Breast epithelium (tissue), 4 donors: Measurements from ENCODE around the gene OR8B2. TPM values are rescaled to one million over a fixed set of nuclear protein-coding genes. Genes with fewer than 3 reads are reported as not detected.

Experiments
- DNase-seq, 2 donors: peaks; one replicate each; pipeline ENCODE4 v3.0.0-alpha.2; 2019; ENCODE audit warnings: low spot score in 2 of 2
- H3K27ac ChIP-seq, 2 donors: fragments of 200-600 bp; sonication (generic) in 1 of 2; one replicate each; pipeline ENCODE4 v1.5.1; 2016 to 2019; ENCODE audit warnings: mild to moderate bottlenecking in 1 of 2
- H3K27me3 ChIP-seq, 2 donors: fragments of 200-600 bp; sonication (generic) in 1 of 2; one replicate each; pipeline versions ENCODE4 v1.5.1 to v1.6.0; 2017 to 2019; ENCODE audit warnings: control low read depth in 1 of 2, mild to moderate bottlenecking in 1 of 2
- H3K36me3 ChIP-seq: fragments of 200-600 bp; one replicate; pipeline ENCODE4 v1.5.1; 2019
- H3K4me1 ChIP-seq, 2 donors: fragments of 200-600 bp; sonication (generic); one replicate each; pipeline ENCODE4 v1.5.1; 2016 to 2019; ENCODE audit warnings: control low read depth in 1 of 2
- H3K4me3 ChIP-seq, 3 donors: fragments of 200-600 bp; sonication (generic); 1 replicate in 2 of 3; 2 replicates in 1 of 3; pipeline ENCODE4 v1.5.1; 2016 to 2019; ENCODE audit warnings: mild to moderate bottlenecking in 3 of 3, moderate library complexity in 2 of 3
- H3K9me3 ChIP-seq, 2 donors: fragments of 200-600 bp; sonication (generic) in 1 of 2; one replicate each; pipeline ENCODE4 v1.5.1; 2016 to 2019; ENCODE audit warnings: control low read depth in 1 of 2
- POLR2A ChIP-seq: fragments of 450-650 bp; IDR thresholded peaks from one replicate; pipeline ENCODE4 v1.6.1; 2016; ENCODE audit warnings: antibody characterized with exemption, mild to moderate bottlenecking, moderate library complexity
- POLR2AphosphoS5 ChIP-seq, 3 donors: sonication (generic); formaldehyde crosslinking; IDR thresholded peaks; one replicate each; pipeline ENCODE4 v1.6.1; 2017; ENCODE audit warnings: antibody characterized with exemption in 3 of 3
- intact Hi-C: fragments of 100-400 bp; cut with DNase I; formaldehyde crosslinking; loops from one replicate; pipeline ENCODE4 v1.15.1; 2023; ENCODE audit warnings: low total_unique reads
- total RNA-seq, 3 donors: library from RNA; depleted of rRNA; stranded (reverse); fragments of >200 nt; gene quantifications; one replicate each; pipeline ENCODE4 v1.1.0, GENCODE V29; 2016
- TF ChIP-seq, protein P1 (sequence below), 3 donors: fragments of 450-650 bp; IDR thresholded peaks; one replicate each; pipeline ENCODE4 v1.5.1; 2016 to 2017; ENCODE audit warnings: antibody characterized with exemption in 3 of 3, mild to moderate bottlenecking in 3 of 3, moderate library complexity in 3 of 3

The OR8B2 gene
- total RNA-seq, 3 donors from 2014 or later: not detected

DNA sequence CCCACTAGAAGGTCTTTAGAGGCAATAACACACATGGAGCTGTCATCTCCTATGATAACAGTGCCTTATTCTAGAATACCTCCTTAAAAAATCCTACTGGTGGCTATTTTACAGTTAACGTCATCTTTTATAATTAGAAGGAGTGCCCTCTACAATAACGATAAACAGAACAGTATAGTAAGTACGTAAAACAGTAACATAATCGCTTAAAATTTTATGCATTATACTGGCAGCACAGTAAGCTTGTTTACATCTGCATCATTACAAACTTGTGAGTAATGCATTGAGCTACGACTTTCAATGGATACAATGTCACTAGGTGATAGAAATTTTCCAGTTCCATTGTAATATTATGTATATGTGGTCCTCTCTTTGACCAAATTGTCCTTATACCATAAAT, 40.0 kb downstream of the OR8B2 start:
- Histone ChIP-seq H3K4me3 (no peak overlapping the region), H3K27me3 (no peaks in the 10 kb centered on the region), H3K9me3 (peaks cover 0 to 5% of the 10 kb centered on the region in 2 donors), H3K36me3 (no peaks in the 10 kb centered on the region), H3K27ac (no peak overlapping the region), H3K4me1 (no peaks in the 10 kb centered on the region)
- TF ChIP-seq POLR2AphosphoS5 (IDR thresholded peaks at IDR 0.05) (no peak), POLR2A (no peak)
- TF ChIP-seq, protein P1, sequence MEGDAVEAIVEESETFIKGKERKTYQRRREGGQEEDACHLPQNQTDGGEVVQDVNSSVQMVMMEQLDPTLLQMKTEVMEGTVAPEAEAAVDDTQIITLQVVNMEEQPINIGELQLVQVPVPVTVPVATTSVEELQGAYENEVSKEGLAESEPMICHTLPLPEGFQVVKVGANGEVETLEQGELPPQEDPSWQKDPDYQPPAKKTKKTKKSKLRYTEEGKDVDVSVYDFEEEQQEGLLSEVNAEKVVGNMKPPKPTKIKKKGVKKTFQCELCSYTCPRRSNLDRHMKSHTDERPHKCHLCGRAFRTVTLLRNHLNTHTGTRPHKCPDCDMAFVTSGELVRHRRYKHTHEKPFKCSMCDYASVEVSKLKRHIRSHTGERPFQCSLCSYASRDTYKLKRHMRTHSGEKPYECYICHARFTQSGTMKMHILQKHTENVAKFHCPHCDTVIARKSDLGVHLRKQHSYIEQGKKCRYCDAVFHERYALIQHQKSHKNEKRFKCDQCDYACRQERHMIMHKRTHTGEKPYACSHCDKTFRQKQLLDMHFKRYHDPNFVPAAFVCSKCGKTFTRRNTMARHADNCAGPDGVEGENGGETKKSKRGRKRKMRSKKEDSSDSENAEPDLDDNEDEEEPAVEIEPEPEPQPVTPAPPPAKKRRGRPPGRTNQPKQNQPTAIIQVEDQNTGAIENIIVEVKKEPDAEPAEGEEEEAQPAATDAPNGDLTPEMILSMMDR (IDR thresholded peaks at IDR 0.05): no peak
- intact Hi-C loops: no loop called here
- DNase-seq: no peak

DNA sequence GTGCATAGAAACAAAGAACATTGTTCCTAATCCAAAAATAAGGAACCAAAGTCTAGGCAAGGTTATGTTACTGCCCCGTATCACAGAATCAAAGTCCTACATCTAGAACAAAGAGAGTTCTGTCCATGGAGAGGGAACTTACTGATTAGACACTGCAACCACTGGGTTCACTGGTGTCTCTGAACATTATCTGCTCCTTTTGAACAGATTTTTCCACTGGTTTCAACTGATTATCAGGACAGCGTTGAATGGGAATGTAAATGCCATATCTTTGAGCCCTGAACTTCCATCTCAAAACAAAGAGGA, 44.2 kb downstream of the OR8B2 start:
- Histone ChIP-seq H3K4me1 (no peaks in the 10 kb centered on the region), H3K27me3 (no peaks in the 10 kb centered on the region), H3K27ac (no peak overlapping the region), H3K4me3 (no peak overlapping the region), H3K36me3 (no peaks in the 10 kb centered on the region), H3K9me3 (no peaks in the 10 kb centered on the region)
- DNase-seq: no peak
- intact Hi-C loops: no loop called here
- TF ChIP-seq, protein P1 (IDR thresholded peaks at IDR 0.05): no peak
- TF ChIP-seq POLR2A (no peak), POLR2AphosphoS5 (IDR thresholded peaks at IDR 0.05) (no peak)

DNA sequence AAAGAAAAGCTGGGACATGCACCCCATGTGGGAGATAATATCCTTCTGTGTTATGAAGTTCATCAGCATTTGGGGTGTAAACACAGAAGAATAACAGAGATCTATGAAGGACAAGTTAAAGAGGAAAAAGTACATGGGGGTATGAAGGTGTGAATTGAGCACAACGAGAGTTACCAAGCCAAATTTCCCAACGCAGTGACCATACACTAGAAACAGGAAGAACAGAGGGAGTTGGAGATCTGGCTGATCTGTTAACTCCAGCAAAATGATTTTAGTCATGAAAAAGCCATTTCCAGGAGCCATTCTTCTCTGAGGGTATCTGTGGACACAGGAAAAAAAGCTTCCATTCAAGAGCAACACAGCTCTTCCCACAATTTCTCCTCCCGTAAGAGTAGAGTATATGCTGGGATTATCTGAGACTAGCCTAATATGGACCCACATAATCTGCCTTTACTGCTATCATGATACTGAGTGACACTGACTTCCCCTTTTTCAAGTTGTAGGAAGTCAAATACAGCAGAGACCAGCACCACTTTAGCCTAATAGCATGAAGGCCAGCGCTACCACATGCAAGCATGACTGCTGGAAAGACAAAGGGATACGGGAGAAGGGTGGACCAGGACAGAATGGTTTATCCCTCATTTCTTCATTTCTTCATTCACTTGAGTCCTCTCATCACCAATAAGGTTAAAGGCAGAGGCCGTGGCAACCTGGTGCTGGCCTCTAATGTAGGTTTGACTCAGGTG, 44.7 kb downstream of the OR8B2 start:
- DNase-seq: no peak
- no peaks in the 10 kb centered on the region for H3K27me3 ChIP-seq
- H3K4me1 ChIP-seq: no peaks in the 10 kb centered on the region
- TF ChIP-seq, protein P1 (IDR thresholded peaks at IDR 0.05): no peak
- TF ChIP-seq POLR2AphosphoS5 (IDR thresholded peaks at IDR 0.05): no peak
- no peak for TF ChIP-seq POLR2A
- intact Hi-C loops: no loop called here
- no peak overlapping the region for H3K27ac ChIP-seq
- H3K4me3 ChIP-seq: no peak overlapping the region
- H3K36me3 ChIP-seq: no peaks in the 10 kb centered on the region
- H3K9me3 ChIP-seq: no peaks in the 10 kb centered on the region

Other genes with a start within 250 kb of the OR8B2 start
- gene OR10D3, start 201.2 kb downstream of the OR8B2 start, total RNA-seq: not detected
- gene OR8G1, start 143.4 kb downstream of the OR8B2 start, total RNA-seq: not detected
- not detected for gene OR8G5, start 128.1 kb downstream of the OR8B2 start, total RNA-seq
- gene OR8D1, start 70.5 kb downstream of the OR8B2 start, total RNA-seq: not detected
- not detected for gene OR8D2, start 64.3 kb downstream of the OR8B2 start, total RNA-seq
- gene OR8B3, start 14.5 kb upstream of the OR8B2 start, total RNA-seq: not detected
- not detected for gene OR8B4, start 40.4 kb upstream of the OR8B2 start, total RNA-seq
- gene OR8B8, start 61.2 kb upstream of the OR8B2 start, total RNA-seq: not detected
- gene OR8B12, start 159.2 kb upstream of the OR8B2 start, total RNA-seq: not detected
- gene OR8A1, start 185.5 kb upstream of the OR8B2 start, total RNA-seq: not detected
- not detected for gene PANX3, start 226.9 kb upstream of the OR8B2 start, total RNA-seq
- 10 to 100 TPM; 34.7 to 49.0 (median 34.9) TPM for gene TBRG1, start 238.4 kb upstream of the OR8B2 start, total RNA-seq